Gastrocnemius medialis (tissue), 4 donors: ENCODE measurements around the gene FAM98C.

Experiments used
- CTCF ChIP-seq, 5 experiments: fragments of 450-650 bp in 3 of 5; fragments of 200-600 bp in 2 of 5; sonication (generic) in 2 of 5; IDR thresholded peaks in 4 of 5; conservative IDR thresholded peaks in 1 of 5; 1 replicate in 4 of 5; 2 replicates in 1 of 5; pipeline ENCODE4 v1.5.1; 2016 to 2019; ENCODE audit warnings: antibody characterized with exemption in 5 of 5, mild to moderate bottlenecking in 3 of 5, moderate library complexity in 3 of 5
- POLR2A ChIP-seq, 2 donors: fragments of 450-650 bp; IDR thresholded peaks; one replicate each; pipeline ENCODE4 v1.6.1; 2017; ENCODE audit warnings: antibody characterized with exemption in 2 of 2, mild to moderate bottlenecking in 2 of 2, moderate library complexity in 2 of 2

GRCh38 chr19:38399081-38399480, 3.8 kb upstream of the FAM98C start:
- TF ChIP-seq CTCF (IDR thresholded peaks at IDR 0.05 in 4 of 5, conservative IDR thresholded peaks at IDR 0.05 in 1 of 5), result no peak
- no peak for TF ChIP-seq POLR2A (IDR thresholded peaks at IDR 0.05)
